ENCODE measurements around the gene TMEM266.

TMEM266 gene

DNA sequence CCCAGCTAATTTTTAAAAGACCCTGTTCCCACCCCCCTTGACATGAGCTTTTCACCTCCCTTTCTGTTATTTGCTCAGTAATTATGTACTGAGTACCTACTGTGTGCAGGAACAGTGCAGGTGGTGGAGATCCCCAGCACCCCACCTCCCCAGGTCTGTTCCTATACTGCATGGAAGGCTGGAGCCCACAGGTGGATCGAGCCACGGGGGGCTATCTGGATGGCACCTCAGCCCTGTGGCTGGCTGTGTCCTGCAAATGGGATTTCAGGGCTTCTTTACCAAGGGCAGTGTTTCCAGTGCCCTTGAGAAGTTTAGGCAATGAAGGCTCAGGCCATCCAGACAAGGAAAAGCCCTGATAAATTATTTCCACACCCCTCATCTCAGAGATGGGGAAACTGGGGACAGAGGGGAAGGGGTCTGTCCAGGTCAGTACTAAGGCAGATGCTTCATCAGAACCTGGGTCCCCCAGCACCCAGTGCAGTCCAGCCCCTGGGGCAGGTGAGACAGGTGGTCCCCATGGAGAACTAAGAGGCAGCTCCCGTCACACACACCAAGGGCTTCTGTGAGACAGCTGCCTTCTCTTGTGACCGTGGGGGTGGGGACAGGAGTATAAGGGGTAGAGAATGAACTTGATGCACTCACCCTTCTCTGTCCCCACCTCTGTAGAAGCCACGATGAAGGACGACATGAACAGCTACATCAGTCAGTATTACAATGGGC is 141.9 kb downstream of the TMEM266 start:
- DNase-seq (ENCODE audit: low spot score), result no peak

DNA sequence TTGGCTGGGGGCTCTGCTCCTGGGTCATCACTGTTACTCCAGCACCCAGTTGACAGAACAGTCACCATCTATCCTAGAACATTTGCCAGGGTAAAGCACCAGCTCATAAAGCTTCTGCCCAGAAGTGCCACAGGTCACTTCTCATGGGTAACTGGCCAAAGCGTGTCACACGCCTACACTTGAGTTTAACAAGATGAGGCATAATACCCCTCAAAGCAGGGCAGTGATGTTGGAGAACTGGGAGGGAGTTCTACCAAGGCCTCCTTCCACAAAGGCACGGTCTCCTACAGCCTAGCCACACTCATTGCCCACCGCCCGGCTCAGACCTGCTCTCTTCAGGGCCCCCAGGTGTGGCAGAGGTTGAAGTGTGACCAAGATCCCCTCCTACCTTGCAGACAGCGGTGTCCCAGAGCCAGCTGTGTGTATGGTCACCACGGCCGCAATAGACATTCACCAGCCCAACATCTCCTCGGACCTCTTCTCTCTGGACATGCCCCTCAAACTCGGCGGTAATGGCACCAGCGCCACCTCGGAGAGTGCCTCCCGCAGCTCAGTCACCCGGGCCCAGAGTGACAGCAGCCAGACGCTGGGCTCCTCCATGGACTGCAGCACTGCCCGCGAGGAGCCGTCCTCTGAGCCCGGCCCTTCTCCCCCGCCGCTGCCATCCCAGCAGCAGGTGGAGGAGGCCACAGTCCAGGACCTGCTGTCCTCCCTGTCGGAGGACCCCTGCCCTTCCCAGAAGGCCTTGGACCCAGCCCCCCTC is 143.7 kb downstream of the TMEM266 start:
- DNase-seq (ENCODE audit: low spot score), result no peak

- no peak for DNase-seq (ENCODE audit: low spot score)
These were observed 144.5 kb downstream of the TMEM266 start for GRCh38 chr15:76204109-76204845.

DNA sequence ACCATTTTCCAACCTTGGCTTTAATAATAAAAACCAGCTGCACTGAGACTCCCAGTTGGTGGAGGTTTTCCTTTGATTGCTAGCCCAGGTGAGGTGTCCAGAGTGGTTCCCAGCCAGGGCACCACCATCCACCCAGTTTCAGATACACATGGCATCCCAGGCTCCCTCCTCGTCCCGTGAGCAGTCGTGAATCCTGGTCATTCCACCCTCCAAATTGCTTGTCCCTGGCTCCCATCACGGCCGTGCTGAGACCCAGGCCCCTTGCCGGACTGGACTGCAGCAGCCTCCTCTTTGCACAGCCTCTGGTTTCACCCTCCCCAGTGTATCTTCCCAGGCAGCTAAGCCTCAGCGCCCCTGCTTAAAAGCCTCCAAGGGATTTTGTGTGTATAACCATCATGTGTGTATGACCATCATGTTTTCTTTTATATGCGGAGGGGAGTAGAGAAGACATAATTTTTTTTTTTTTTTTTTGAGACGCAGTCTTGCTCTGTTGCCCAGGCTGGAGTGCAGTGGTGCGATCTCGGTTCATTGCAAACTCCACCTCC is 145.2 kb downstream of the TMEM266 start:
- no peak for DNase-seq (ENCODE audit: low spot score)

- DNase-seq (ENCODE audit: low spot score), result no peak
These were observed 146.7 kb downstream of the TMEM266 start for GRCh38 chr15:76206325-76206976.

DNA sequence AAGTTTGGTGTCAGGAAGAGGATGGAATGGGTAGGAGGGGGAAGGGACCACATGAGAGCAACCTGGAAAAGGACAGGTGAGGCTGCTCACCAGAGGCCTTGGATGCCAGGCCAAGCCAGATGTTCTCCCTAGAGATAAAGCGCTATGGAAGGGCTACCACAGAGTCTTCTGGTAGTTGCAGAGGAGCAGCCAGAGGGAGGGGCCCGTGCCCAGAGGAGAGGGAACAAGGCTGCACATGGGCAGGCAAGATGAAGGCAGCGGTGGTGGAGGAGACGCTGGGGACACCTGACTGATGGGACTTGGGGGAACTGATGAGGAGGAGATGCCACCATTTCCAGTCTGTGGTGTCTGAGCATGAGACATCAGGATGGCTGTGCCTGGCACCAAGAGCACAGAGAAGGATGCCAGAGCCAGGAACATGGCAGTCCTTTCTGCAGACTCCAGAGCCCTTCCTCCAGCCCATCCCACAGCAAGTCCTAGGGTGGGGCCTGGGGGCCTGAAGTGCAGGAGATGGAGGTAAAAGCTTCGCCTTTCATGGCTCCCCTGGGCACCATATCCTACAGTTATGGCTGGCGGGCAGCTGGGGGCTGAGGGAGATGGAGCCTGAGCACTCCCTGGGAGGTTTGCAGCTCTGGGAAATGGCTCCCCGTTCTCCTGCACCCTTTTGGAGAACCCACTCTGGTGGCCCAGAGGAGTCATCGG is 148.4 kb downstream of the TMEM266 start:
- DNase-seq (ENCODE audit: low spot score), result no peak

DNA sequence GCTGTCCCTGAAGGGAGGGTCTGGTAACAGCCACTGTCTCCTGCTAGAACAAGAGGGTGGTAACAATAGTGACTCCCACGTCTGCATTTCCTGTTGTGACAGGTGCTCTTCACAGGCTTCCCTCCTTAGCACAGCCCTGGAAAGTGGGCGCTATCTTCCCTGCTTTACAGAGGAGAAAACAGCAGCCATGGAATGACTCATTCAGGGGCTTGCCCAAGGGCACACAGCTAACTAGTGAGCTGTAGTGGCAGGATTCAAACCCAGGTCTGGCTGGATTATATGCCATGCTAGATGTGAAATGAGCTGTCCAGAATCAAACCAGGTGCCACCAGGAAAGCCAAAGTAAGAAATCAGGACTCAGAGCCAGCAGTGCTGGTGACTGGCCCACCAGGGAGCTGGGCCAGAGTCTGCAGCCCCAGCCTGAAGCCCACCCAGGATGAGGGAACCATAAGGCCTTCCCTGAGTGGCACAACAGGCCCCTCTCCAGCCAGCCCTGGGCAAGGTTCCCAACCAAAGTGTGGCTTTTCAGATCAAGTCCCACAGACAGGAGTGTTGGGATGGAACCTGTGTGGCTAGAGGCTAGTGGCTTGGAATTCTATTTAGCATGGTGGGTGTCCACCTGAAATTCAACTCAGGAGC is 149.1 kb downstream of the TMEM266 start:
- DNase-seq (ENCODE audit: low spot score), result no peak

DNA sequence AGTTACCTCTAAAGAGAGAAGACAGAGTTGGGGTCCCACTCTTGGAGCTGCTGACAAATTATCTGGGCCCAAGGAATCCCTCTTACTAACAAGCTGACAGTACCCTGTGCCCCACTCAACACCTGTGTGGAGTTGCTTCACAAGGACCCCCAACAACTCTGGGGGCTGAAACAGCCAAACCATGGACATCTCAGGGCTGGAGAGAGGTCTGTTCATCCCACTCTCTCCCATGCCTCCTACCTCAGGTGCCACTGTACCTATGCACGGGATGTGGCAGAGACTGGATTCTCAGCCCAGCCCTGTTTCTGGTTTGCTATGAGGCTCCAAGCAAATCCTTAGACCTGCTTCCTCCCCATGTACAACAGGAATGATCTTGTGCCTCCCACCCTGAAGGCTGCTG is 149.7 kb downstream of the TMEM266 start:
- DNase-seq (ENCODE audit: low spot score), result no peak

DNA sequence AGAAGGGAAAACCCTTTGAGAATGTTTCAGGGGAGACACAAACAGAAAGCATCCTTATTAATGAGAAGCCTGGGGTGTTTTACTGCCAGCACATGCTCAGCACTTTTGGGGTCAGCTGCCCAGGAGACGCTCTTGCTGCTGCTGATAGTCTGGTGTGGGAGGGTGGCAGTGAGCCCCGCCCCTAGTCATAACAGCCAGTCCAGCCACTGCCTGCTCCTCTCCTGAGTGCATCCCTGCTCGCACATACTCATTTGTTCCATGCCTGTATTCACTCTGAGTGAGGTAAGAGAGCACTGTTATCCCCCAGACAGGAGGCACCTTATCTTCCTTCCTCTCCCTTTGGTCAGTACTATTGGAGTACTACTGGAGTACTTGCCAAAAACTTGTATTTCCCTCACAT is 150.2 kb downstream of the TMEM266 start:
- no peak for DNase-seq (ENCODE audit: low spot score)

- DNase-seq (ENCODE audit: low spot score), result no peak
These were observed 155.8 kb downstream of the TMEM266 start for GRCh38 chr15:76215634-76216033.

- no peak for DNase-seq (ENCODE audit: low spot score)
These were observed 157.5 kb downstream of the TMEM266 start for GRCh38 chr15:76217029-76217881.

- DNase-seq (ENCODE audit: low spot score), result no peak
These were observed 158.1 kb downstream of the TMEM266 start for GRCh38 chr15:76217882-76218217.

- no peak for DNase-seq (ENCODE audit: low spot score)
These were observed 161.4 kb downstream of the TMEM266 start for GRCh38 chr15:76221085-76221767.

GRCh38 chr15:76222159-76222558 is 162.4 kb downstream of the TMEM266 start:
- no peak for DNase-seq (ENCODE audit: low spot score)

GRCh38 chr15:76223521-76223920 is 163.7 kb downstream of the TMEM266 start:
- DNase-seq (ENCODE audit: low spot score), result no peak

GRCh38 chr15:76229266-76229665 is 169.5 kb downstream of the TMEM266 start:
- DNase-seq (ENCODE audit: low spot score), result no peak

GRCh38 chr15:76233921-76234320 is 174.1 kb downstream of the TMEM266 start:
- no peak for DNase-seq (ENCODE audit: low spot score)

DNA sequence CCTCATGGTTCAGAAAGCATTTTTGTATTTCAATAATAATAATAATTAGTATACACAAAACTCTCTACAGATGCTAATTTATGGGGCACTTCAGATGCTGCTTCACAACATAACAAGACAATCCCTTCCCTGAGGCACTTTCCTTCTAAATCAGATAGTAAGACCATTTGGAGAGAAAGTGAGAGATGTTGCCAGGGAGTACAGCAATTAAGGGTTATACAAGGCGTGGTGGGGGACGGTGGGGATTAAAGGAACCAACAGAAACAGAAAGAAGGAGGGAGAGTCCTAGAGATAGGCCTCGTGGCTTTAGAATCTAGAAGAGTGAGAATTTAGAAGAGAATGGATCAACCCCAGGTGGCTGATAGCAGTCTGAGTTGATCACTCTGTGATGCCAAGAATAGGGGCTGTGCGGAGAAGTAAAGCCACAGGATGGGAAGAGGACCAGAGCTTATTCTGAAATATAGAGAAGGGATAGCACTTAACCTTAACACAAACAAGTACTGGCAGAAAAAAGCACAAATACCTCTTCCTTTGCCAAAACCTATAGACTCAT is 174.6 kb downstream of the TMEM266 start:
- no peak for DNase-seq (ENCODE audit: low spot score)

Measured in SK-N-DZ (cell line).